NB4 (cell line): Measurements from ENCODE around the gene DIAPH3.
A peak's percentile ranks its signal among the peaks of the same experiment; 100 is the strongest.

Experiments
- DNase-seq: peaks from one replicate; pipeline ENCODE4 v3.0.0; 2010; ENCODE audit warnings: low read depth
- H3K4me3 ChIP-seq: one replicate; pipeline ENCODE4 v1.5.1; 2011; ENCODE audit warnings: mild to moderate bottlenecking, low read depth, low read length, moderate library complexity
- MYC ChIP-seq: IDR thresholded peaks from 2 replicates; pipeline ENCODE4 v1.6.1; 2011; ENCODE audit warnings: low read depth, low read length
- POLR2A ChIP-seq: IDR thresholded peaks from 2 replicates; pipeline ENCODE4 v1.6.1; 2011; ENCODE audit warnings: mild to moderate bottlenecking; ENCODE audit not compliant: insufficient read length; ENCODE audit errors: extremely low read depth
- TF ChIP-seq, protein P1 (sequence below): IDR thresholded peaks from 2 replicates; pipeline ENCODE4 v1.6.1; 2011; ENCODE audit warnings: low read depth, low read length
- TF ChIP-seq, protein P2 (sequence below): IDR thresholded peaks from one replicate; pipeline ENCODE4 v1.5.1; 2012; ENCODE audit warnings: low read depth, low read length

The DIAPH3 gene

DNA sequence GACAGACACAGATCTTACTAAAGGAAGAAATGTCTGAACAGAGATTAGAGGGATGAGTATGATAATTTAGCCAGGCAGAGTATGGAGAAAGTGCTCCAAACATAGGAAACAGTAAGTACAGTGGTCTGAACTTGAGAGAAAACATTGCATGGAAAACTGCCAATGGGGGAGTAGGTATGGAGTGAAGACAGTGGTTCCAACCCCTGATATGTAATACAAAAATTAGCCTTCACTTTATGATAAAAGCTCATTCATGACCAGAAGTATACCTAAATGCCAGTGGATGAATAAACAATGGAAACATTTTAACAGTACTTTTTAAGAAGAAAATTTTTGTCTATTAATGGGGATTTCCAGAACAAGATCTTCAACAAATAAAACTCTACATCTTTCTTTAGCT is 334.0 kb downstream of the DIAPH3 start:
- H3K4me3 ChIP-seq, result no peak overlapping the region
- no peak for DNase-seq
- TF ChIP-seq, protein P1, sequence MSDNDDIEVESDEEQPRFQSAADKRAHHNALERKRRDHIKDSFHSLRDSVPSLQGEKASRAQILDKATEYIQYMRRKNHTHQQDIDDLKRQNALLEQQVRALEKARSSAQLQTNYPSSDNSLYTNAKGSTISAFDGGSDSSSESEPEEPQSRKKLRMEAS, result no peak
- TF ChIP-seq, protein P2, sequence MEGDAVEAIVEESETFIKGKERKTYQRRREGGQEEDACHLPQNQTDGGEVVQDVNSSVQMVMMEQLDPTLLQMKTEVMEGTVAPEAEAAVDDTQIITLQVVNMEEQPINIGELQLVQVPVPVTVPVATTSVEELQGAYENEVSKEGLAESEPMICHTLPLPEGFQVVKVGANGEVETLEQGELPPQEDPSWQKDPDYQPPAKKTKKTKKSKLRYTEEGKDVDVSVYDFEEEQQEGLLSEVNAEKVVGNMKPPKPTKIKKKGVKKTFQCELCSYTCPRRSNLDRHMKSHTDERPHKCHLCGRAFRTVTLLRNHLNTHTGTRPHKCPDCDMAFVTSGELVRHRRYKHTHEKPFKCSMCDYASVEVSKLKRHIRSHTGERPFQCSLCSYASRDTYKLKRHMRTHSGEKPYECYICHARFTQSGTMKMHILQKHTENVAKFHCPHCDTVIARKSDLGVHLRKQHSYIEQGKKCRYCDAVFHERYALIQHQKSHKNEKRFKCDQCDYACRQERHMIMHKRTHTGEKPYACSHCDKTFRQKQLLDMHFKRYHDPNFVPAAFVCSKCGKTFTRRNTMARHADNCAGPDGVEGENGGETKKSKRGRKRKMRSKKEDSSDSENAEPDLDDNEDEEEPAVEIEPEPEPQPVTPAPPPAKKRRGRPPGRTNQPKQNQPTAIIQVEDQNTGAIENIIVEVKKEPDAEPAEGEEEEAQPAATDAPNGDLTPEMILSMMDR, result no peak
- TF ChIP-seq POLR2A (no peak), MYC (no peak)

DNA sequence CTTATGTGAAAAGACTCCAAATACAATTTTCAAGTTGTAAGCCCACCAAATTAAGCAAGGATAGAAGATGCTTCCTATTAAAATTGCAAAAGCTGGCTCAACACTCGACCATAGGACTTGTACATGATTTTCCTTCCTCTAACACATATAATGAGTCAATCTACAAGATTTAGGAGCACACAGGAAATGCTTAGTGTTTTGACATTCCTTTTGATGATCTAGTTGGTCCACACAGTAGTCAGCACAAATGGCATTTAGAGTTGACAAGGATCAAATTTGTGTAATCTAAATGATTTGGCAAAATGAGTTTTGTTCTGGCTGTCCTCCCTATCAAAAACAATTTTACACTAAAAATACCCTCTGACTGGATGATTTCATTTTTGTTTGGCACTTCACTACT is 340.2 kb downstream of the DIAPH3 start:
- no peak for DNase-seq
- TF ChIP-seq POLR2A, result no peak
- TF ChIP-seq MYC, result no peak
- TF ChIP-seq, protein P2, result no peak
- TF ChIP-seq, protein P1, result no peak
- no peak overlapping the region for H3K4me3 ChIP-seq

DNA sequence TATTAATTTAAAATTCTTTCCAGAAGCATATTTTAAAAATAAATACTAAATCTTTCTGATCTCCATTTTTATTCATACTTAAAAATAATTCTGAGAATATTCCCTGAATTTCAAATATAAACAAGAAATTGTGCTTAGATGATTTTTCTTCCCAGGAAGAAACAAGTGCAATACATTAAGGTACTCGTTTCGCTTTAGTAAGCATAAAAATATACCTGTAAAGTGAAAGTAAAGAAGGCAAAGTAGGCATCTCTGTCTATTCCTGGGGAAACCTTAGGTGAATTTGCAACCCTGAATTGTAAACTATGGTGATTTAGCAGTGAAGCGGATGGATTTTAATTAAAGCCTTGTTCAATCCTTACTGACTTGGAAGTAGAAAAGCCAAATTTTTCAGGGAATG is 354.2 kb downstream of the DIAPH3 start:
- no peak overlapping the region for H3K4me3 ChIP-seq
- DNase-seq, result no peak
- TF ChIP-seq POLR2A, result no peak
- TF ChIP-seq, protein P2, result no peak
- TF ChIP-seq, protein P1, result no peak
- no peak for TF ChIP-seq MYC

DNA sequence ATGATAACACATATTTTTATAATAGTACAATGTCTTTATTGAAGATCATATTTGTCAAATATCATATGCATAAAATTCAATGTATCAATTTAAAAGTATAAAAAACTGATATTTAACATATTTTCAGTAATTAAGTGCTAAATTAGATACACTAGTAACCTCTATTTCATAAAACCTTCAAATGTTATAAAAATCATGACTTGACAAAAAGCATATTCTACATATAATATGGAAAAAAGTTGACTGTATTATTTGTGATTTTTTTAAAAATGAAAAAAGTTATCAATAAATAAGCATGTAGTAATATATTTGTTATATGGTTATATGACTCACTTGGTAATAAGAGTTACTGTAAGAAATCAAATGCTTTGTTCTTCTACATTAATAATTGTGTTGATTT is 356.9 kb downstream of the DIAPH3 start:
- no peak for DNase-seq
- TF ChIP-seq POLR2A (no peak), MYC (no peak)
- TF ChIP-seq, protein P1, result no peak
- TF ChIP-seq, protein P2, result no peak
- H3K4me3 ChIP-seq, result no peak overlapping the region

DNA sequence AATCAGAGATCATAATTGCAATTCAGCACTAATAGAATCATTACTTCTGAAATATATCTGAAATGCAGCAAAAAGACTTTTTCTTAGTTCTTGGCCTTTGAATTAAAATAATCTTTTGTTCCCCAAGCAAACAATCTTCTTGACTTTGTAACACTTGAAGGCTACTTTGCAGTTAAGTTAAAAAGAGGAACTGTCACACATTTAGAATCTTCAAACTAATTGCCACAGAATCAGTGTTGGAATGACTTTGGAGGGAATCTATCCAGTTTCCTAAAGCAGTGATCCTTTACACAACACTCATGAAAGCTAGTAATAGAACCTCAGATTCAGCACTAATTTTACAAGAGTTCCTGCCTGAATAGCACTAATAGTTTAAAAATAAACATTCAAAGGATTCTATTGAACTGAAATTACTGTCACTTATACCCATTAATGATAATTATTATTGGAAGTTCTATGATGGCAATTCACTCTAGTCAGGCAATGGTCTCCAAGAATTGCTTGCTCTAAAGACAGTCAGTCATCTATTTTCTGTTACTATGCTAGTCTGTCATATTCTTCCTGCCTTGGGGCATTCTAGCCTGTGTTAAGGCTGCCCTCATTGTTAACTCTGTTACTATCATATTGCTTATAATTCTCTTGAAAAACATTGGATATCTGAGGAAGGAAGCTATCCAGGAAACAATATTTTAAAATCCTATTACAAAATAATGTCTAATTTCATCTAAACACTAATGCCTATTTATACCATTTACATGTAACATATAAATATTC is 362.4 kb downstream of the DIAPH3 start:
- H3K4me3 ChIP-seq, result no peak overlapping the region
- peak; percentile 6 for DNase-seq
- TF ChIP-seq, protein P2, result no peak
- TF ChIP-seq POLR2A, result no peak
- TF ChIP-seq MYC, result no peak
- TF ChIP-seq, protein P1, result no peak

DNA sequence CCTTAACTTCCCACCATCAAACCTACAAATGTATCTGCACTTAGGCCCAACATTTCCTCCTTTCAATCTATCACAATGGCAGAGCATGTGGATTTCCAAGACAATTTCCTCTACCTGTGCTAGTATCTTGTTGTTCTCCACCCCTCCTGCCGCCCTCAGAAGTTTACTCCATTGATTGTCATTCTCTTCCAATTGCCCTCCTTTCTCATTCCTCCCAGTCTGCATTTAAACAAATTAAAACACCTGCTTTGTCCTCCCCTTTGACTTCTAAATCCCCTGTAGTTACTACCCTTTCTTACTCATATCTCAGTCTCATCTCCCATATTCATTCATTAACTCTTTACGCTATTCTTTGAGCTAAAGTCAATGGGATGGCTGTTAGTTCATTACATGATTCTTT is 370.6 kb downstream of the DIAPH3 start:
- TF ChIP-seq, protein P1, result no peak
- TF ChIP-seq POLR2A, result no peak
- TF ChIP-seq, protein P2, result no peak
- TF ChIP-seq MYC, result no peak
- H3K4me3 ChIP-seq, result no peak overlapping the region

More for the DNA sequence above, 370.6 kb downstream of the DIAPH3 start:
- DNase-seq, result no peak
